22Rv1 (cell line): ENCODE results near the gene PCCA.

ENCODE experiments used
- CTCF ChIP-seq: fragments of 450-650 bp; IDR thresholded peaks from 2 replicates; pipeline ENCODE4 v1.5.1; 2017; ENCODE audit warnings: mild to moderate bottlenecking
- ZFX ChIP-seq: fragments of 450-650 bp; IDR thresholded peaks from 2 replicates; pipeline ENCODE4 v1.6.1; 2017; ENCODE audit warnings: antibody characterized with exemption, borderline replicate concordance

GRCh38 chr13:100362371-100362770 is 273.5 kb downstream of the PCCA start:
- no peak for TF ChIP-seq CTCF
- TF ChIP-seq ZFX, result no peak
